ENCODE data around the gene ARPC1A.
"Not testable (repeated sequence)": the region's sequence is repeated elsewhere in the genome, so short reads cannot be mapped to it uniquely, and the experiment has no call there.

ARPC1A gene

DNA sequence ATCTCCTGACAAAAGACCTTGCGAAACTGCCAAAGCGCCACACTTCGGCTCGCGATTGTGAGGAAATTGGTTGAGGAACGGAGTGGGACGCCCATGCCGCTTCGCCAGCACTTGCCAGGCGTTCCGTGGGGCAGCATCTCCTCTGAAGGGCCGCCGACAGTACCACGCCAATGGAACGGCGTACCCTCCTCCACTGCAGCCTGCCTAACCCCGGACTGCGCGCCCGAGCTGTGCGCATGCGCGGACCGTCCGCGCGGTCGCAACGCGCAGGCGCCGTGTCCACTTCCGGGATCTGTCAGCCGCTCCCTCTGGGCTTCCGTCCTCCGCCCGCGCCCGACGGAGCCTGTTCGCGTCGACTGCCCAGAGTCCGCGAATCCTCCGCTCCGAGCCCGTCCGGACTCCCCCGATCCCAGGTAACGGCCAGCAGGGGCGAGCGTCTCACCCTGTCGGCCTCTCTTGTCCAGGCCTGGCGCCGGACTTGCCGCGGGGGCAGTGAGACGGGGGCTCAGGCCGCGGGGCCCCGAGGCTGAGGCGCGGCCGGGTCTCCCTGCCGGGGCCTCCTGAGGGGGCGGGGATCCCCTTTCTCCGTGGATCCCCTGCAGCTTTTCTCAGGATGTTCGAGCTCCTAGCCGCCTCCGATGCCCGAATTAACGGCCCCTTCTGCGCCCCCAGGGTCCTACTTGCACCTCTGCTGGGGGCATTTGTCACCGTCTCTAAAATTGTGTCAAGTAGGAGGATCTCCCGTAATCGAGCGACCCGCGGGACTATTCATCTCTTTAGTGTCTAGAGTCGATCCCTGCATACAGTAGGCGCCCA lies at the start of gene ARPC1A:
TSS of gene ARPC1A (plus strand) at position 307 of the 816 bp plus-strand sequence. CDS start 7,456 bp downstream, outside the sequence.
- peak; percentile 87 for DNase-seq (ENCODE audit: low read depth)

DNA sequence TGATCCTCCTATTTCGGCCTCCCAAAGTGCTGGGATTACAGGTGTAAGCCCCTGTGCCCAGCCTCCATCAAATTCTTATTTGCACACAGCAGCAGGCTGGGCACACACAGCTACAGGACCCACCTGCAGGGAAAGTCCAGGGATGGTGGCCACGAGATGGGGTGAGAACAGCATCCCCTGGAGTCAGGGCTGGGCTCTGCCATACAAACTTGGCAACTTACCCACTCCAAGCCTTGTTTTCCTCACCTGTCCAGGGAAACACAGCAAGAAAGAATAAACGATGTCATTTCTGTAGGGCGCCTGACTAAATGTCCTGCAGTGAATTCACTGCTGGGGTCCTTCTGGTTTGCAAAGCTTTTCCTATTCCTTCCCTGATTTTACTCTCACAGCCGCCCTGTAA lies 47.5 kb upstream of the ARPC1A start:
- no peak for DNase-seq (ENCODE audit: low read depth)

DNA sequence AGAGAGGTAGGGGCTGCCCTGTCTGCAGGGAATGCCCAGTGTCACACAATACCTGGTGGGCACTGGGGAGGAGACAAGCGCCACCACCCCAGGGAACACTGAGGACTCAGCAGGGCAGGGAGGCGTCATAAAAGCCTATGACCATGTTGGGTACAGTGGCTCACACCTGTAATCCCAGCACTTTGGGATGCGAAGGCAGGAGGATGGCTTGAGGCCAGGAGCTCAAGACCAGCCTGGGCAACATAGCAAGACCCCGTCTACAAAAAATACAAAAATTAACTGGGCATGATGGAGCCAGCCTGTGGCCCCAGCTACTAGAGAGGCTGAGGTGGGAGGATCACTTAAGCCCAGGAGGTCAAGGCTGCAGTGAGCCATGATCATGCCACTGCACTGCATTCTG lies 41.5 kb upstream of the ARPC1A start:
- not testable (repeated sequence) for DNase-seq (ENCODE audit: low read depth)

DNA sequence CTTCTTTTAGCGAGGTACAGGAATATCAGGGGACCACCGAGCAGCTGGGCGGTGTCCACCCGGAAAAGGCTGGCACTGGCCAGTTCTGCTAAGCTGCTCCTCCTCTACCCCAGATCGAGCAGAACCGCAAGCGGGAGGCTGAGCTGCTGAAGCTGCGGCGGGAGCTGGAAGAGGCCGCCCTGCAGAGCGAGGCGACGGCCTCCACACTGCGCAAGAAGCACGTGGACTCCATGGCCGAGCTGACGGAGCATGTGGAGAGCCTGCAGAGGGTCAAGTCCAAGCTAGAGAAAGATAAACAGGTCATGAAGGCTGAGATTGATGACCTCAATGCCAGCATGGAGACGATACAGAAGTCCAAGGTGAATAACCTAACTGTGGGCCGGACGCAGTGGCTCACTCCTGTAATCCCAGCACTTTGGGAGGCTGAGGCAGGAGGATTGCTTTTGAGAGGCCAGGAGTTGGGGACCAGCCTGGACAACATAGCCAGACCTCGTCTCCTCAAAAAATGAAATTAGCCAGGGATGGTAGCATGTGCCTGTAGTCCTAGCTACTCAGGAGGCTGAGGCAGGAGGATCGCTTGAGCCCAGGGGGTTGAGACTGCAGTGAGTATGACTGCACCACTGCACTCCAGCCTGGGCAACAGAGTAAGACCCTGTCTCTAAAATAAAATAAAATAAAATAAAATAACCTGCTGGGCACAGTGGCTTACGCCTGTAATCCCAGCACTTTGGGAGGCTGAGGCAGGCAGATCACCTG lies 37.7 kb upstream of the ARPC1A start:
- no peak for DNase-seq (ENCODE audit: low read depth)

DNA sequence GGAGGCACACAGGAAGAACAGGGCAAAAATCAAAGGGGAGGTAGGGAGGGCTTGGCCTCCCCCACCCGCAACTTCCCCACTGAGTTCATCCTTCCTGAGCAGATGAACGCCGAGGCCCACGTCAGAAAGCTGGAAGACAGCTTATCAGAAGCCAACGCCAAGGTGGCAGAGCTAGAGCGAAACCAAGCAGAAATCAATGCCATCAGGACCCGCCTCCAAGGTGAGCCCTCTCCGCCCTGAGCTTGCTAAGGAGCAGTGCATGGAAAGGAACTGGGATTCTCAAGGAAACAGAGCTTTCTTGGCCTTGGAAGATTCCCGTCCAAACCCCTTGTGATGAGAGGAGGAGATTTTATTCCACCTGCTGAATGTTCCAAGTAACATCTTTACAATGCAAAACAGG lies 36.5 kb upstream of the ARPC1A start:
- DNase-seq (ENCODE audit: low read depth): no peak

DNA sequence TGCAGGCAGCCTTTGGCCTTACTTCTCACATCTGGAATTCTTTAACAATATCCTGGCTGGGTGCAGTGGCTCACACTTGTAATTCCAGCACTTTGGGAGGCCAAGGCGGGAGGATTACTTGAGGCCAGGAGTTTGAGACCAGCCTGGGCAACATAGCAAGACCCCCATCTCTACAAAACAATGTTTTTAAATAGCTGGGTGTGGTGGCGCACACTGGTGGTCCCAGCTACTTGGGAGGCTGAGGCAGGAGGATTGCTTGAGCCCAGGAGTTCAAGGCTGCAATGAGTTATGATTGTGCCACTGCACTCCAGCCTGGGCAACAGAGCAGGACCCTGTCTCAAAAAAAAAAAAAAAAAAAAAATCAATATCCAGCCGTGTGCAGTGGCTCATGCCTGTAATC lies 35.5 kb upstream of the ARPC1A start:
- not testable (repeated sequence) for DNase-seq (ENCODE audit: low read depth)

DNA sequence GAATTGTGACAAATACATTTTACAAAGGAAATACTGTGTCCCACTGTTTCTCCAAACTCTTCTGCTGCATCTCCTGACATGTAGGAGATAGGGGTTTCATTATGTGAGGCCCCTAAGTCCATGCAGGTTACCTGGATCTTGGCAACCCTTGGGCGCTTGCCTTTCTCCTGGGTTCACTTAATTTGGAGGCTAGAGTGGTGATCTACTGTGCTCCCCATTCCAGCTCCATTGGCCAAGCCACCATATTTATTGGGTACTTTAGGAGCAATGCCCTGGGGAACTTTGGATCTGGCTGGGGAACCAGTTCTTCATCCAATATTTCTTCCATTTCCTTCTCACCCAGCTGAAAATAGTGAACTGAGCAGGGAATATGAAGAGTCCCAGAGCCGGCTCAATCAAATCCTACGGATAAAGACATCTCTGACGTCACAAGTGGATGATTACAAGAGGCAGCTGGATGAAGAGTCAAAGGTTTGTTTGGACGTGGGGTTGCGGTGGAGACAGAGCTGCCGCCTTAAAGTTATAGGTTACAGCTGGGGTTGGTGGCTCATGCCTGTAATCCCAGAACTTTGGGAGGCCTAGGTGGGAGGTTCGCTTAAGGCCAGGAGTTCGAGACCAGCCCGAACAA lies 34.6 kb upstream of the ARPC1A start:
- DNase-seq (ENCODE audit: low read depth): no peak

DNA sequence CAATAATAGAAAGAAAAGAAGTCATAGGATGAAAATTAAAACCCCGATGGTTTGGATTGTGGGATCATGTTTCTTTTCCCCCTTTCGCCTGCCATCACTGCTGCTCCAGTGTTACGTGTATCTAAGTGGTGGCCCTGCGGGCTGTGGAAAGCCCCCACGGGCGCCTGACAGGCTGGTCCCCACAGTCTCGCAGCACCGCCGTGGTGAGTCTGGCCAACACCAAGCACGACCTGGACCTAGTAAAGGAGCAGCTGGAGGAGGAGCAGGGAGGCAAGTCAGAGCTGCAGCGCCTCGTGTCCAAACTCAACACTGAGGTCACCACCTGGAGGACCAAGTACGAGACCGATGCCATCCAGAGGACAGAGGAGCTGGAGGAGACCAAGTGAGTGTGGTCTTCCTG lies 33.6 kb upstream of the ARPC1A start:
- no peak for DNase-seq (ENCODE audit: low read depth)

DNA sequence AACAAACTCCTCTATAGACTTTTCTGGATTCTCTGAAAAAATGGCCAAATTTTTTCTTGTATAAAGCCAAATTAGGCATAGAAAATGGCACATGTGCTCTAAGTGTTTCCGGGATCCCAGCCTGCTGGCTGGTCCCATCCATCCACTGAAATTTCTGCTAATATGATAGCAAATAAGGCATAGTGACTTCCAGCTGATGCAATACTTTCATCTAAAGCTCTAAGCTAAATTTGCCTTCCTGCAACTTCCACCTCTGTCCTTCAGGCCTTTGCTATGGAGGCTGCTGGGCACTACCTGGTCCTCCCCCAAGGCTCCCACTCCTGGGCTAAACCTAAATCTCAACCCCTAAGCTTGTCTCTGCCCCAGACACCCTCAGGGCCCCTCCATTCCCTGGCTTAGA lies 32.5 kb upstream of the ARPC1A start:
- no peak for DNase-seq (ENCODE audit: low read depth)

DNA sequence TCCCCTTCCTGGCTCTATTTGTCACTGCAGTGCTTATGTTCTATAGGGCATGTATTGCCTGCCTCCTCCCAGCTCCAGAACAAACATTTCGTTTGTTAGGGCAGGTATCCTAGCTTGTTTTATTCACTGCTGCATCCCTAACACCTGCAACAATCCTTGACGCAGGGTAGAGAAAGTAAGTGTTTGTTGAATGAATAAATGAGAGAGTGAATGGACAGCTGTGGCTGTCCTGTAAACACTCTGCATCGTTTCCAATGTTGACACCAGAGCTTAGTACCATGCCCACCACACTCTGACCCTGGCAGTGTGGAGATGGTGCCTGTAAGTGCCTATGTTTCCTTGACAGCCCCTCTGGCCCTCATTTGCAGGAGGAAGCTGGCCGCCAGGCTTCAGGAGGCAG lies 32.0 kb upstream of the ARPC1A start:
- DNase-seq (ENCODE audit: low read depth): no peak

DNA sequence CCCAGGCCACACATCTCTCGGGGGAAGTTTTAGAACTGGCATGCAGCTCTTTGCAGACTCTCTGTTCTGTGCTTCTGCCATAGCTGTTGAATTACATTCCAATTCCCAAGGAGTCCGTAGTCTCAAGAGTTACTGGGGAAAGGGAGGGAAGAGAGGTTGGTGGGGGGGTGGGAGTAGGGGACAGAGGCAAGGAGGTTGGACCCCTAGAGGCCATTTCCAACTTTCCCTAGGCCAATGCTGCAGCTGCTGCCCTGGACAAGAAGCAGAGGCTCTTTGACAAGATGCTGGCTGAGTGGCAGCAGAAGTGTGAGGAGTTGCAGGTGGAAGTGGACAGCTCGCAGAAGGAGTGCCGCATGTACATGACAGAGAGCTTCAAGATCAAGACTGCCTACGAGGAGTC lies 29.2 kb upstream of the ARPC1A start:
- no peak for DNase-seq (ENCODE audit: low read depth)

DNA sequence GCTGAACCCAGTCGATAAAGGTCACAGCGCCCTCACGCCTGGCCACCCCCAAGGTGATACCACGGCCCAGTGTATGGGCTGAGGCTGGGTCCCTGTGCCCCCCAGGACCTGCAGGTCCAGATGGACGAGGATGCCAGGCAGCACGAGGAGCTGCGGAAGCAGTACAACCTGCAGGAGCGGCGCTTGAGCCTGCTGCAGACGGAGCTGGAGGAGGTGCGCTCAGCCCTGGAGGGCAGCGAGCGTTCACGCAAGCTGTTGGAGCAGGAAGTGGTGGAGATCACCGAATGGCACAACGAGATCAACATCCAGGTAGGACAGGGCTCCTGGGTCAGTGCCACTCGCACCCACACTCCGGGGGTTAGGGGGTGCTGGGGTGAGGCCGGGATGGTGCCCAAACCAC lies 24.2 kb upstream of the ARPC1A start:
- no peak for DNase-seq (ENCODE audit: low read depth)

DNA sequence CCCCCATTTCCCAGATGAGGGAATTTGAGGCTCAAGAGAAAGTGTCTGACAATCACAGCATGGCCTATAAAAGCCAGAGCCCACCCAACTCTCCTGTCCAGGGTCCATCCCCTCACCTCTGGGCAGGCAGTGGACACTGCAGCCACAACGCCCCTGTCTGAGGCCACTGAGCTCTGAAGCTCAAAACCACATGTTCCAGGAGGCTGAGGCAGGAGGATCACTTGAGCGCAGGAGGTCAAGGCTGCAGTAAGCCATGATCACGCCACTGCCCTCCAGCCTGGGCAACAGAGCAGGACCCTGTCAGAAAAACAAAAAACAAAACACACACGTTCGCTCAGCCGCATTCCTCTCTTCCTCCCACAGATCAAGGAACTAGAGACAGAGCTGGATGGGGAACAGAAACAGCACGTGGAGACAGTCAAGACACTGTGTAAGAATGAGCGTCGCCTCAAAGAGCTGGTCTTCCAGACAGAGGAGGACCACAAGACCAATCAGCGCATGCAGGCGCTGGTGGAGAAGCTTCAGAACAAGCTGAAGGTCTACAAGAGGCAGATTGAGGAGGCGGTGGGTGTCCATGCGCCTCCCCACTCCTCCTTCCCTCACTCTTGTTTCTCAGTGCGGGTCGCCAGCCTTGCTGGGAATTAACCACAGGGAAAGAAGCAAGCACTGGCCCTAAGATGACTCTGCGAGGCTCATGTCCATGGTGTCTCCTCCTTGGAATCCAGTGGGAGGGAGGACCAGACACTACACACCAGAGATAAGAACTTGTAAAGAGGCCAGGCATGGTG lies 20.0 kb upstream of the ARPC1A start:
- no peak for DNase-seq (ENCODE audit: low read depth)

DNA sequence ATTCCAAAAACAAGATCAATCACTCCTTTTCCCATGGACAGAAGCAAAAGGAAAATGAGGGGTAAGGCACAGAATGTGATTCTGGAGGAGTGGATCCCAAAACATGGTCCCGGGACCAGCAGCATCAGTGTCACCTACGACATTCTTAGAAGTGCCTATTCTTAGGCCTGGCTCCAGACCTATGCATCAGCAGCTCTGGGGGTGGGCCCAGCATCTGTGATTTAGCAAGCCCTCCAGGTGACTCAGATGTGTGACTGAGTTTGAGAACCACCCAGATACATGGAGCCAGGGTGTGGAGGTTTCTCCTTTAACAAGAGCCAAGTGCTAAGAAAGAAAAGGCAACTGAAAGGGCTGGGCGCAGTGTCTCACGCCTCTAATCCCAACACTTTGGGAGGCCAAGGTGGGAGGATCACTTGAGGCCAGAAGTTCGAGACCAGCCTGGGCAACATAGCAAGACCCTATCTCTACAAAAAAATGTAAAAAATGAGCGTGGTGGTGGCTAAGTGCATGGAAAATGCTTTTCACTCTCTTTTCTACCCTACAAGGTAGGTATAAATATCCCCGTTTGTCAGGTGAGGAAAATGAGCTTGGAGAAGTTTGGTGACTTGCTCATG lies 17.1 kb upstream of the ARPC1A start:
- DNase-seq (ENCODE audit: low read depth): no peak

DNA sequence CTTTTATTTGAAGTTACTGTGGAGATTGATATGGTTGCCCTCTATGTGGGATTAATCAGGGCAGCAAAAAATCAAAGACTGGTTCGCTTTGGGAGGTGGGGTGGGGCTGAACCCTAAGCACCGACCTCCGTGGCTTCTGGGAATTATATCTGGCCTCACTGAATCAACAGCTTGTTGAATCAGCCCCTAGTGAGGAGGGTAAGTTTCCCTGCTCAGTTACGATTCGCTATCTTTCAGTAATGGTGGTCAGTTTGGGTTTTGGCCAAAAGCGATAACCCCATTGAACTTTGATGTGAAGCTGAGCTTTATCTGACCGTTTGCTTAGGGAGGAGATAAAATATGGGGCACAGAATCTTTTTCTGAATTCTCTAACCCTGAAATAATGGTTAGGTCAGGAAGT lies 16.6 kb upstream of the ARPC1A start:
- DNase-seq (ENCODE audit: low read depth): no peak

DNA sequence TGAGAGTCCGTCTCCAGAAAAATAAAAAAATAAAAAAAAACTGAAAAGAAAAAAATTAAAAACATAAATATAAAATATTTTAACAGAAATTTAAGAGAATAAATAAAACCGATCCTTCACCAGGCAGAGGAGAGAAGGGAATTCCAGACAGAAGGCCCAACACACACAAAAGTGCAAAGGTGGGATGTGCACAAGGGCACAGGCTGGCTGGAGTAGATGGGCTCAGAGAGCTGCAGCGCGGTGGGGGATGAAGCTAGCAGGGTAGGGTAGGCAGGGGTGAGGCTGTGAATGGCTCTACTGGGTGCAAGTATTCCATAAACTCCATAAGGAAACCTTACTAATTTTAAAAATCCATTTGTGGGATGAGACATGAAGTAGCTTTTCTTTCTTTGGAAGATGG lies 15.7 kb upstream of the ARPC1A start:
- no peak for DNase-seq (ENCODE audit: low read depth)

DNA sequence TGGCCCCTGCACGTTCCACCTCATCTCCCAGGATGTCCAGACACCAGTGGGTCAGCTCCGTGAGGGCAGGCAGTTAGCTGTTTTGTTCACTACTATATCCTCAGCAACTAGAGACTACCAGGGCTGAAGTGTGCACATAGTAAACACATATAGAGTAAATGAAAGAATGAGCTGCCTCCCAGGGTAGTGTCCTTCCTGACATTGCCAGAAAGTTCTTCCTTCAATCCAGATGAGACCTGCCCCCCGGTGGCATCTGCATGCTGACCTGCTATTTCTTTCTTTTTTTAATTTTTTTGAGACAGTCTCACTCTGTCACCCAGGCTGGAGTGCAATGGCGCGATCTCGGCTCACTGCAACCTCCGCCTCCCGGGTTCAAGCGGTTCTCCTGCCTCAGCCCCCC lies 14.0 kb upstream of the ARPC1A start:
- no peak for DNase-seq (ENCODE audit: low read depth)

DNA sequence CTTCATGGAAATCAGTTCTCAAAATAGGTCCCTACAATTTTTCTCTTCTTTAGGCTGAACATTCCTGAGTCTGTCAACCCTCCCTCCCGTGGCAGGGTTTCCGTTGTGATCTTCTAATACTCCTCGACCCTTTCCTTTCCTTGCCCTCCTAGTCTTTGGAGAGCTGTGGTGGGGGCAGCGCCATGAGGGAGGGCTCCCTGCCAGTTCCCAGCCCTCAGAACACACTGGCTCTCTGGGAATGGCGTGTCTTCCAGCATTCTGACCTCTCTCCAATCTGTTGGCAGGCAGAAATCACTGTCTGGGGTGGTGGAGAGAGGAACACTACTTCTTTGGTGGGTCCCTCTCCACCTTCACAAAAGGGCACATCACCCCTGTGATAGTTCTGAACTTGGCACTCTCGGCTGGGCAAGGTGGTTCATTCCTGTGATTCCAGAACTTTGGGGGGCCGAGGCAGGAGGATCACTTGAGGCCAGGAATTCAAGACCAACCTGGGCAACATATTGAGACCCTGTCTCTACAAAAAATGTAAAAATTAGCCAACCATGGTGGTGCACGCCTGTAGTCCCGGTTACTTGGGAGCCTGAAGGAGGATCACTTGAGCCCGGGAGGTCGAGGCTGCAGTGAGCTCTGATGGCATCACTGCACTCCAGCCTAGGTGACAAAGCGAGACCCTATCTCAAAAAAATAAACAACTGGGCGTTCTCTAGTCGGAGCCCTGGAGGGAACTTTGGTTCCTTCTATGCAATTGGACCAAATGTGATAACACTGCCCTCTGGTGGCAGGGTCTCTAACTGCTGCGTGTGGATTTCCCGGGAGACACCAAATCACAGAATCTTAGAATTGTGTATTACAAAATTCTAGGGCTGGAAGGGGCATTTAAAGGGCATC lies 13.1 kb upstream of the ARPC1A start:
- peak; percentile 67 for DNase-seq (ENCODE audit: low read depth)

DNA sequence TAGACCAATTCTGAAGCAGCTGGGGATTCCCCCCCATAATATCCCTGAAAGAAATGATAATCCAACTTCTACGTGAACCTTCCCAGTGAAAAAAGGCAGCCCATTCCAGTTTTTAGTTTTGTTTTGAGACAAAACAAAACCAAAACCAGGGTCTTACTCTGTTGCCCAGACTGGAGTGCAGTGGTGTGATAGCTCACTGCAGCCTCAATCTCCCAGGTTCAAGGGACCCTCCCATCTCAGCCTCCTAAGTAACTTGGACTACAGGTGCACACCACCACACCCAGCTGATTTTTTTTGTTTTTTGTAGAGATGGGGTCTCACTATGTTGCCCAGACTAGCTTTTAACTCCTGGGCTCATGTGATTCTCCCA lies 12.5 kb upstream of the ARPC1A start:
- no peak for DNase-seq (ENCODE audit: low read depth)

DNA sequence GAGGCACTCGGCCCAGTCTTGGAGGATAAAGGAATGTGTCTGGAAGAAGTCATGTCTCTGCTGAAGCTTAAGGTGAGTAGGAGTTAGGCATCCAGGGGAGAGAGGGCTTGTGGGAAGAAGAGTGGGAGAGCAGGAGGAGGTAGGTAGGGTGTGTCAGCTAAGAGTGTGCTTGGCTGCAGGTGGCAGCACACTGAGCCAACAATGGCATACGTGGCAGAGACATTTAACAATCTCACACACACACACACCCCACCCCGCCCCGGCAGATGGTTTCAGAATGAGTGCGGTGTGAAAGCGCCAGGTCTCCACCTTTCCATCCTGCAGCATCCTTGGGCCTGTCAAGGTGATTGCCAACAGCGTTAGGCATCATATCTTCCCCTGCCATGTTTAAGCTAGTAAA lies 11.2 kb upstream of the ARPC1A start:
- DNase-seq (ENCODE audit: low read depth): no peak

DNA sequence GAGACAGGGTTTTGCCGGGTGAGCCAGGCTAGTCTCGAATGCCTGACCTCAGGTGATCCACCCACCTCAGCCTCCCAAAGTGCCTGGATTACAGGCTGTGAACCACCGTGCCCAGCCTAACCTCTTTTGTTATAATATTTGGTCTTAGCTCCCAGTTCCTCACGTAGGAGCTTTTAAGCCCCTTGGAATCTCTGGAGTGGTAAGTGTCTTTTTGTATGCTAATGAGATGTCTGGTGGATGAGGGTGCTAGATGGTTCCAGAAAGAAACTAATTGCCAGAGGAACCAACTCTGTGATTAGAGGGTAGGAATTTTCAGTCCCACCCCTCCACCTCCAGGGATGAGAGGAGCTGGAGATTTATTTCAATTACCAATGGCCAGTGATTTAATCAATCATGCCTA lies 5.3 kb upstream of the ARPC1A start:
- DNase-seq (ENCODE audit: low read depth): no peak
